NB4 (cell line): Measurements from ENCODE around the gene KIF3B.
"Not testable (repeated sequence)": the region's sequence is repeated elsewhere in the genome, so short reads cannot be mapped to it uniquely, and the experiment has no call there.

Experiments used
- DNase-seq: peaks from one replicate; pipeline ENCODE4 v3.0.0; 2010; ENCODE audit warnings: low read depth
- H3K4me3 ChIP-seq: one replicate; pipeline ENCODE4 v1.5.1; 2011; ENCODE audit warnings: mild to moderate bottlenecking, low read depth, low read length, moderate library complexity
- MYC ChIP-seq: IDR thresholded peaks from 2 replicates; pipeline ENCODE4 v1.6.1; 2011; ENCODE audit warnings: low read depth, low read length
- POLR2A ChIP-seq: IDR thresholded peaks from 2 replicates; pipeline ENCODE4 v1.6.1; 2011; ENCODE audit warnings: mild to moderate bottlenecking; ENCODE audit not compliant: insufficient read length; ENCODE audit errors: extremely low read depth
- TF ChIP-seq, protein P1 (sequence below): IDR thresholded peaks from one replicate; pipeline ENCODE4 v1.5.1; 2012; ENCODE audit warnings: low read depth, low read length
- TF ChIP-seq, protein P2 (sequence below): IDR thresholded peaks from 2 replicates; pipeline ENCODE4 v1.6.1; 2011; ENCODE audit warnings: low read depth, low read length

The KIF3B gene

DNA sequence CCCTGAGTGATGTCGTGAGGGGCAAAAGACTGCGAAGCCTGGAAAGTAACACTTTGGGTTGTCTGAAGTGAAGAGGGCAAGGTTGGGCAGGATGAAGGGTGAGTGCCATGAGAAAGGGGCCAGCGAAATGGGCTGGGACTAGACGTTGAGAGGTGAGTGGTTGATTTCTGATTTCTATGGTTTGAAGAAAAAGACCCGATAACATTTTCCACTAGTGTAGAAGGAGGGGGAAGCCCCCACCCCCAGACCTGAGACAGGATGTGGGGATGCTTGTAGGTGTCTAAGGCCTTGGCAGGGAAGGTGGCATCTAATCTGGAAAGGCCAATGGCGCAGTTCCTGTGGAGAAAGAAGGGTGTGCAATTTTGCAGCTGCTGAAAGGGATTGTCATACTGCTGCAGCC lies 25.3 kb upstream of the KIF3B start:
- TF ChIP-seq POLR2A (no peak), MYC (no peak)
- TF ChIP-seq, protein P1, sequence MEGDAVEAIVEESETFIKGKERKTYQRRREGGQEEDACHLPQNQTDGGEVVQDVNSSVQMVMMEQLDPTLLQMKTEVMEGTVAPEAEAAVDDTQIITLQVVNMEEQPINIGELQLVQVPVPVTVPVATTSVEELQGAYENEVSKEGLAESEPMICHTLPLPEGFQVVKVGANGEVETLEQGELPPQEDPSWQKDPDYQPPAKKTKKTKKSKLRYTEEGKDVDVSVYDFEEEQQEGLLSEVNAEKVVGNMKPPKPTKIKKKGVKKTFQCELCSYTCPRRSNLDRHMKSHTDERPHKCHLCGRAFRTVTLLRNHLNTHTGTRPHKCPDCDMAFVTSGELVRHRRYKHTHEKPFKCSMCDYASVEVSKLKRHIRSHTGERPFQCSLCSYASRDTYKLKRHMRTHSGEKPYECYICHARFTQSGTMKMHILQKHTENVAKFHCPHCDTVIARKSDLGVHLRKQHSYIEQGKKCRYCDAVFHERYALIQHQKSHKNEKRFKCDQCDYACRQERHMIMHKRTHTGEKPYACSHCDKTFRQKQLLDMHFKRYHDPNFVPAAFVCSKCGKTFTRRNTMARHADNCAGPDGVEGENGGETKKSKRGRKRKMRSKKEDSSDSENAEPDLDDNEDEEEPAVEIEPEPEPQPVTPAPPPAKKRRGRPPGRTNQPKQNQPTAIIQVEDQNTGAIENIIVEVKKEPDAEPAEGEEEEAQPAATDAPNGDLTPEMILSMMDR = no peak
- TF ChIP-seq, protein P2, sequence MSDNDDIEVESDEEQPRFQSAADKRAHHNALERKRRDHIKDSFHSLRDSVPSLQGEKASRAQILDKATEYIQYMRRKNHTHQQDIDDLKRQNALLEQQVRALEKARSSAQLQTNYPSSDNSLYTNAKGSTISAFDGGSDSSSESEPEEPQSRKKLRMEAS = no peak
- DNase-seq = no peak
- no peak overlapping the region for H3K4me3 ChIP-seq

DNA sequence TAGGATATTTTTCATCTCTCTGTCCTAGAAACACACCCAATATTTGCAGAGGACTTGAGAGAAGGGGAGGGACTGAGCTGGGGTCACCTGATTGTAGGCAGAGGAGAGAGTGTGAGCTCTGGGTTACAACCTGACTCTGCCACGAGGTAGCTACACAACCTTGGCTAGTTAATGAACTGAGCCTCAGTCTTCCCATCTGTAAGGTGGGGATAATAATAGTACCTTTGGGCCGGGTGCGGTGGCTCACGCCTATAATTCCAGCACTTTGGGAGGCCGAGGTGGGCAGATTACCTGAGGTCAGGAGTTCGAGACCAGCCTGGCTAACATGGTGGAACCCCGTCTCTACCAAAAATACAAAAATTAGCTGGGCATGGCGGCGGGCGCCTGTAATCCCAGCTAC lies 16.5 kb upstream of the KIF3B start:
- not testable (repeated sequence) for DNase-seq, H3K4me3 ChIP-seq

DNA sequence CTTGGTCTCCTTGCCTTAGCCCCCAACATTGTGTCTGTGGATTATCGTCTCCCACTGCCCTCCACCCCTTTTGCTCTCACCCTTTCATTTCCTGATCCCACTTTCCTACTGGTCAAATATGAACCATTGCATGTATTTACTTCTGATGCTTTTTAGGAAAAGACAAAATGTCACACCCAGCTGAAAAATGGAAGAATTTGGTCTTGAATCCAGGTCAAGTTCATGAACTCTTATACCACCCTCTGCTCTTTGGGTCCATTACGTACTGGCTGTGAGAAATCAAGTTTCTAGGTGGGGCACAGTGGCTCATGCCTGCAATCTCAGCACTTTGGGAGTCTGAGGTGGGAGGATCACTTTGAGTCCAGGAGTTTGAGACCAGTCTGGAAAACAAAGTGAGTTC lies 15.8 kb upstream of the KIF3B start:
- H3K4me3 ChIP-seq = no peak overlapping the region
- no peak for DNase-seq
- TF ChIP-seq, protein P2 = no peak
- TF ChIP-seq, protein P1 = no peak
- TF ChIP-seq POLR2A (no peak), MYC (no peak)

DNA sequence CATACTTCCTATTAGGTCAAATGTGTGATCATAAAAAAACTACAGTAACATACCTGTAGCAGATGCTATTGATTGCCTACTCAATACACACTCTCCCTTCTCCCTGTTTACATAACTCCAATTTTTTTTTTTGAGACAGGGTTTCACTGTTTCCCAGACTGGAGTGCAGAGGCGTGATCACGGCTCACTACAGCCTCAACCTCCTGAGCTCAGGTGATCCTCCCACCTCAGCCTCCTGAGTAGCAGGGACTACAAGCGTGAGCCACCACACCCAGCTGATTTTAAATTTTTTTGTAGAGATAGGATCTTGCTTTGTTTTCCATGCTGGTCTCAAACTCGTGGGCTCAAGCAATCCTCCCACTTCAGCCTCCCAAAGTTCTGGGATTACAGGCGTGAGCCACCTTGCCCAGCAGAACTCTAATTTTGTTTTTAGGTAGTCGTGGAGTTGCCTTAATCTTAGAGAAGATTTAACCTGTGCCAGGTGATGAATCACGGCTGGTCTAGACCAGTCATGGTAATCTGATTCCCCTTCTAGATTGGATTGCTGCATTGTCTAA lies 14.0 kb upstream of the KIF3B start:
- TF ChIP-seq, protein P1 = no peak
- no peak for TF ChIP-seq POLR2A
- TF ChIP-seq, protein P2 = no peak
- TF ChIP-seq MYC = no peak
- no peak overlapping the region for H3K4me3 ChIP-seq
- DNase-seq = no peak

DNA sequence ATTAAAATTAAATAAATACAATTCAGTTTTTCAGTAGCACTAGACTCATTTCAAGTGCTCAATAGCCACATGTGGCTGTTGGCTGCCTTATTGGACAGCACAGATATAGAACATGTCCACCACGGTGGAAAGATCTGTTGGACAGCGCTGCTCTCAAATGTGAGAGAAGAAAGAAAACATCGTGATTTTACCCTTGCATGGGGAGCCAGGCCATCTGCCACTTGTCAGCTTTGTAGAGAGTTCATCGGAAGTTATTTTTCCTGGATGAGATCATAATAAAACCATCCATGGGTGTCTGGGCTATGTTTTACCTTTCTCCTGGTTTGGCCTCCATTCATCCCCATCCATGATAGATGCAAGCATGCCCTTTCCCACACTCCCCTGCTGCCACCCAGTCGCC lies 5.8 kb upstream of the KIF3B start:
- TF ChIP-seq, protein P1 = no peak
- TF ChIP-seq MYC (no peak), POLR2A (no peak)
- TF ChIP-seq, protein P2 = no peak
- DNase-seq = no peak
- no peak overlapping the region for H3K4me3 ChIP-seq

DNA sequence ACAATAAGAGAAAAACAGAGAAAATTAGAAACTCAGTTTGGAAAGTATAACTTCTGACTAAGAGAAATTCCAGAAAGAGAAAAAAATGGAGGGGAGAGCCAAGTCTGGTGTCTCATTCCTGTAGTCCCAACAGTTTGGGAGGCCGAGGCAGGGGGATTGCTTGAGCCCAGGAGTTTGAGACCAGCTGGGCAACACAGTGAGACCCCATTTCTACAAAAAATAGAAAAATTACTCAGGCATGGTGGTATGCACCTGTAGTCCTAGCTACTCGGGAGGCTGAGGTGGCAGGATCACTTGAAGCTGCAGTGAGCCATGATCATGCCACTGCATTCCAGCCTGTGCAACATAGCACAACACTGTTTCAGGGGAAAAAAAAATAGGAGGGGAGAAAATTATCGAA lies 3.1 kb upstream of the KIF3B start:
- TF ChIP-seq, protein P1 = no peak
- no peak for TF ChIP-seq POLR2A
- TF ChIP-seq MYC = no peak
- TF ChIP-seq, protein P2 = no peak
- DNase-seq = no peak
- no peak overlapping the region for H3K4me3 ChIP-seq

DNA sequence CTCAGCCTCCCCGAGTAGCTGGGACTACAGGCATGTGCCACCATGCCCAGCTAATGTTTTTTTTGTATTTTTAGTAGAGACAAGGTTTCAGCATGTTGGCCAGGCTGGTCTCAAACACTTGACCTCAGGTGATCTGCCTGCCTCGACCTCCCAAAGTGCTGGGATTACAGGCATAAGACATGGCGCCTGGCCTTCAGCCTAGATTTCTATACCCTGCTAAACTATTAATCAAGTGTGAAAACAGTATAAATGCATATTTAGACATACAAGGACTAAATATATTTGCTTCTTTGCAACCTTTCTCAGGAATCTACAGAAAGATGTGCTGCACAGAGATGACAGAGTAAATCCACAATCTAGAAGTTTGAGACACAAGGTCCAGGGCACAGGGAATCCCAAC lies 2.3 kb upstream of the KIF3B start:
- DNase-seq, H3K4me3 ChIP-seq: not testable (repeated sequence)
